ENCODE measurements around the gene CNTN4.

- TF ChIP-seq CTCF (IDR thresholded peaks at IDR 0.05), result no peak
- TF ChIP-seq POLR2A (IDR thresholded peaks at IDR 0.05), result no peak
Measured at GRCh38 chr3:2677501-2677900, 578.8 kb downstream of the CNTN4 start.

Measured in tibial nerve (tissue), 3 donors.